Measurements from ENCODE around the gene HSPG2.

The HSPG2 gene

GRCh38 chr1:21775985-21776562, 161.0 kb downstream of the HSPG2 start:
- no peaks in the 10 kb centered on the region for H3K27me3 Mint-ChIP-seq (ENCODE audit: low read depth)
- H3K36me3 Mint-ChIP-seq (ENCODE audit: low read depth), result peaks cover 33% of the 10 kb centered on the region
- DNase-seq (ENCODE audit: low spot score), result no peak
- no peaks in the 10 kb centered on the region for H3K9me3 Mint-ChIP-seq
- H3K4me3 Mint-ChIP-seq, result no peak overlapping the region
- peaks cover 39% of the 10 kb centered on the region for H3K4me1 Mint-ChIP-seq (ENCODE audit: low read depth)
- peak overlapping the region; percentile 2 for H3K27ac Mint-ChIP-seq

DNA sequence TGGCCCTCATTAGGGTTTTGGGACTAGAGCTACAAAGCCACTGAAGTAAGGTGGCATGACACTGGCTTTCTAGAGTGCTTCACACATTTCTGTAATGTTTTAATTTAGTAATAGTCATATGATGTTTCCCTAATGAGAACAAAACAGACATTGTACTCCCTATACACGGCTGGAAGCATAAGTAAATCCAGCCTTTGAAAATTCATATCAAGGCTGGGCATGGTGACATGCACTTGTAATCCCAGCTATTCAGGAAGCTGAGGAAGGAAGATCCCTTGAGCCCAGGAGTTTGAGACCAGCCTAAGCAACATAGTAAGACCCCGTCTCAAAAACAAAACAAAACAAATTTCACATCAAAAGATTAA, 161.6 kb downstream of the HSPG2 start:
- Mint-ChIP-seq H3K4me1 (ENCODE audit: low read depth) (peaks cover 39% of the 10 kb centered on the region), H3K27me3 (ENCODE audit: low read depth) (no peaks in the 10 kb centered on the region), H3K27ac (peak overlapping the region; percentile 20), H3K36me3 (ENCODE audit: low read depth) (peaks cover 33% of the 10 kb centered on the region), H3K4me3 (no peak overlapping the region), H3K9me3 (no peaks in the 10 kb centered on the region)
- no peak for DNase-seq (ENCODE audit: low spot score)

GRCh38 chr1:21774835-21775549, 162.1 kb downstream of the HSPG2 start:
- H3K27me3 Mint-ChIP-seq (ENCODE audit: low read depth), result no peaks in the 10 kb centered on the region
- H3K36me3 Mint-ChIP-seq (ENCODE audit: low read depth), result peaks cover 34% of the 10 kb centered on the region
- no peaks in the 10 kb centered on the region for H3K9me3 Mint-ChIP-seq
- H3K4me3 Mint-ChIP-seq, result no peak overlapping the region
- no peak overlapping the region for H3K27ac Mint-ChIP-seq
- peaks cover 37% of the 10 kb centered on the region for H3K4me1 Mint-ChIP-seq (ENCODE audit: low read depth)
- no peak for DNase-seq (ENCODE audit: low spot score)

- H3K36me3 Mint-ChIP-seq (ENCODE audit: low read depth), result peaks cover 35% of the 10 kb centered on the region
- peak overlapping the region; percentile 49 for H3K27ac Mint-ChIP-seq
- no peaks in the 10 kb centered on the region for H3K27me3 Mint-ChIP-seq (ENCODE audit: low read depth)
- H3K9me3 Mint-ChIP-seq, result no peaks in the 10 kb centered on the region
- peaks cover 40% of the 10 kb centered on the region for H3K4me1 Mint-ChIP-seq (ENCODE audit: low read depth)
- H3K4me3 Mint-ChIP-seq, result peak overlapping the region; percentile 54
- DNase-seq (ENCODE audit: low spot score), result no peak
These were observed 163.5 kb downstream of the HSPG2 start for GRCh38 chr1:21773585-21773984.
